ENCODE data around the gene SFI1.
A peak's percentile ranks its signal among the peaks of the same experiment; 100 is the strongest.

SFI1 gene

GRCh38 chr22:31661851-31662667, 165.7 kb downstream of the SFI1 start, which contains the start of gene PISD:
Gene PISD (minus strand): TSS chr22:31662215. CDS start chr22:31662208, 7 bp downstream.
- peak within 1 kb of the TSS; percentile 56 for H3K4me3 ChIP-seq (ENCODE audit: severe bottlenecking)
- H3K27me3 ChIP-seq (ENCODE audit: insufficient read depth, poor library complexity, severe bottlenecking): no peaks in the 10 kb centered on the region
- H3K36me3 ChIP-seq (ENCODE audit: low read depth): peaks cover 7% of the 10 kb centered on the region
- peaks cover 23% of the 10 kb centered on the region for H3K4me1 ChIP-seq (ENCODE audit: insufficient read depth, poor library complexity, severe bottlenecking)
- peak within 1 kb of the TSS; percentile 93 for H3K27ac ChIP-seq (ENCODE audit: poor library complexity, severe bottlenecking)
- TF ChIP-seq CTCF (IDR thresholded peaks at IDR 0.05; ENCODE audit: poor library complexity, severe bottlenecking): no peak
- no peaks in the 10 kb centered on the region for H3K9me3 ChIP-seq (ENCODE audit: severe bottlenecking)
- DNase-seq (ENCODE audit: low spot score) (peak; percentile 93), ATAC-seq (ENCODE audit: low read depth) (peak; percentile 77)

- Histone ChIP-seq H3K27ac (ENCODE audit: poor library complexity, severe bottlenecking) (peak overlapping the region; percentile 93), H3K4me3 (ENCODE audit: severe bottlenecking) (peak overlapping the region; percentile 56), H3K27me3 (ENCODE audit: insufficient read depth, poor library complexity, severe bottlenecking) (no peaks in the 10 kb centered on the region), H3K36me3 (ENCODE audit: low read depth) (peaks cover 7% of the 10 kb centered on the region), H3K4me1 (ENCODE audit: insufficient read depth, poor library complexity, severe bottlenecking) (peaks cover 23% of the 10 kb centered on the region), H3K9me3 (ENCODE audit: severe bottlenecking) (no peaks in the 10 kb centered on the region)
- TF ChIP-seq CTCF (IDR thresholded peaks at IDR 0.05; ENCODE audit: poor library complexity, severe bottlenecking): no peak
- DNase-seq (ENCODE audit: low spot score) (no peak), ATAC-seq (ENCODE audit: low read depth) (no peak)
Observed at GRCh38 chr22:31662668-31663037, 166.3 kb downstream of the SFI1 start.
